ENCODE measurements around the gene MT2A.
"Not testable (repeated sequence)": the region's sequence is repeated elsewhere in the genome, so short reads cannot be mapped to it uniquely, and the experiment has no call there.

MT2A gene

DNA sequence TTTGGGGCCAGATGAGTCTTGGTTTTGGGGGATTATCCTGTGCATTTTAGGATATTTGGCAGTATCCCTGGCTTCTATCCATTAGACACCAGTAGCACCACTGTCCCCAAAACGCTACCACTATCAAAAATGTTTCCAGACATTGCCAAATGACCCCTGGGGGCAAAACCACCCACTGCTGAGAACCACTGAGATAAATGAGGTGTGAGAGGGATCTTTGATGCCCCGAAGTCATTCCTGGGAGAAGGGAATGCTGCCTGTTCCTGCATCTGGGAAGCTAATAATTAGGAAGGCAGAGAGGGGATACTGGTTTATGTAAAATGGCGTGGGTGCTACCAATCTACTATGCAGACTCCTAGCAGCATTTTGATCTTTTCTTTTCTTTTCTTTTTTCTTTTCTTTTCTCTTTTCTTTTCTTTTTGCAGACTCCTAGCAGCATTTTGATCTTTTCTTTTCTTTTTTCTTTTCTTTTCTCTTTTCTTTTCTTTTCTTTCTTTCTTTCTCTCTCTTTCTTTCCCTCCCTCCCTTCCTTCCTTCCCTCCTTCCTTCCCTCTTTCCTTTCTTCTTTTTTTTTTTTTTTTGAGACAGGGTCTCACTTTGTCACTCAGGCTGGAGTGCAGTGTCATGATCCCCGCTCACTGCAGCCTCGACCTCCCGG is 27.9 kb upstream of the MT2A start:
- no peak for DNase-seq
- H3K9me3 ChIP-seq (ENCODE audit: severe bottlenecking), result no peaks in the 10 kb centered on the region

DNA sequence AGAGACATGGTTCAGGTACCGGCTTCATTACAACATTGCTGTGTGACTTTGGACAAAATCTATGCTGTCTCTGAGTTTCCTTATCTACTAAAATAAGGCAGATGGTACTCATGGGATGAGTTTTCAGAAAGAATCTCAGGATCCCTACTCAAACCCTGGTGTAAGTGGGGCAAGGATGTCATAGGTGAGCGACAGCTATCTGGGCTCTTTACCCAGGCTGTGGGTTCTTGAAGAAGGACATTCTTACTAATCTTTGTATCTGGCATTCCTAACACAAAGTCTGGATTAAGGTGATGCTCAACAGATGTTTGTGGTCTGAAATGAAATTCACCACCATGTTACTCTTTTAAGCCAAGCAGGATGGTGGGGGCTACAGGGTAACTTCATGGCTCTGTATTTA is 25.5 kb upstream of the MT2A start:
- H3K27me3 ChIP-seq (ENCODE audit: insufficient read depth, low read depth, severe bottlenecking); H3K36me3 ChIP-seq; DNase-seq; H3K4me3 ChIP-seq (ENCODE audit: low read depth, low read length); H3K9me3 ChIP-seq (ENCODE audit: severe bottlenecking); H3K27ac ChIP-seq: not testable (repeated sequence)

More for the DNA sequence above, 27.9 kb upstream of the MT2A start:
- H3K27ac ChIP-seq, result no peak overlapping the region
- H3K4me3 ChIP-seq (ENCODE audit: low read depth, low read length), result no peak overlapping the region
- TF ChIP-seq, protein P1, sequence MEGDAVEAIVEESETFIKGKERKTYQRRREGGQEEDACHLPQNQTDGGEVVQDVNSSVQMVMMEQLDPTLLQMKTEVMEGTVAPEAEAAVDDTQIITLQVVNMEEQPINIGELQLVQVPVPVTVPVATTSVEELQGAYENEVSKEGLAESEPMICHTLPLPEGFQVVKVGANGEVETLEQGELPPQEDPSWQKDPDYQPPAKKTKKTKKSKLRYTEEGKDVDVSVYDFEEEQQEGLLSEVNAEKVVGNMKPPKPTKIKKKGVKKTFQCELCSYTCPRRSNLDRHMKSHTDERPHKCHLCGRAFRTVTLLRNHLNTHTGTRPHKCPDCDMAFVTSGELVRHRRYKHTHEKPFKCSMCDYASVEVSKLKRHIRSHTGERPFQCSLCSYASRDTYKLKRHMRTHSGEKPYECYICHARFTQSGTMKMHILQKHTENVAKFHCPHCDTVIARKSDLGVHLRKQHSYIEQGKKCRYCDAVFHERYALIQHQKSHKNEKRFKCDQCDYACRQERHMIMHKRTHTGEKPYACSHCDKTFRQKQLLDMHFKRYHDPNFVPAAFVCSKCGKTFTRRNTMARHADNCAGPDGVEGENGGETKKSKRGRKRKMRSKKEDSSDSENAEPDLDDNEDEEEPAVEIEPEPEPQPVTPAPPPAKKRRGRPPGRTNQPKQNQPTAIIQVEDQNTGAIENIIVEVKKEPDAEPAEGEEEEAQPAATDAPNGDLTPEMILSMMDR (IDR thresholded peaks at IDR 0.05; ENCODE audit: low read depth, low read length), result no peak
- H3K27me3 ChIP-seq (ENCODE audit: insufficient read depth, low read depth, severe bottlenecking), result no peaks in the 10 kb centered on the region
- H3K36me3 ChIP-seq, result no peaks in the 10 kb centered on the region

GRCh38 chr16:56583351-56584168 is 24.8 kb upstream of the MT2A start:
- Histone ChIP-seq H3K4me3 (ENCODE audit: low read depth, low read length) (no peak overlapping the region), H3K27me3 (ENCODE audit: insufficient read depth, low read depth, severe bottlenecking) (no peaks in the 10 kb centered on the region), H3K36me3 (no peaks in the 10 kb centered on the region), H3K9me3 (ENCODE audit: severe bottlenecking) (no peaks in the 10 kb centered on the region), H3K27ac (no peak overlapping the region)
- TF ChIP-seq, protein P1 (IDR thresholded peaks at IDR 0.05; ENCODE audit: low read depth, low read length), result no peak
- DNase-seq, result no peak

- Histone ChIP-seq H3K4me3 (ENCODE audit: low read depth, low read length) (no peak overlapping the region), H3K9me3 (ENCODE audit: severe bottlenecking) (no peaks in the 10 kb centered on the region), H3K27ac (no peak overlapping the region), H3K36me3 (no peaks in the 10 kb centered on the region), H3K27me3 (ENCODE audit: insufficient read depth, low read depth, severe bottlenecking) (no peaks in the 10 kb centered on the region)
- no peak for DNase-seq
- TF ChIP-seq, protein P1 (IDR thresholded peaks at IDR 0.05; ENCODE audit: low read depth, low read length), result no peak
These were observed 24.1 kb upstream of the MT2A start for GRCh38 chr16:56584276-56584675.

- no peak overlapping the region for H3K27ac ChIP-seq
- TF ChIP-seq, protein P1 (IDR thresholded peaks at IDR 0.05; ENCODE audit: low read depth, low read length), result no peak
- peak overlapping the region; percentile 37 for H3K4me3 ChIP-seq (ENCODE audit: low read depth, low read length)
- DNase-seq, result no peak
- no peaks in the 10 kb centered on the region for H3K36me3 ChIP-seq
- H3K27me3 ChIP-seq (ENCODE audit: insufficient read depth, low read depth, severe bottlenecking), result no peaks in the 10 kb centered on the region
- H3K9me3 ChIP-seq (ENCODE audit: severe bottlenecking), result no peaks in the 10 kb centered on the region
These were observed 19.6 kb upstream of the MT2A start for GRCh38 chr16:56588781-56589140.

- peak within 1 kb of the TSS; percentile 37 for H3K4me3 ChIP-seq (ENCODE audit: low read depth, low read length)
- no peaks in the 10 kb centered on the region for H3K27me3 ChIP-seq (ENCODE audit: insufficient read depth, low read depth, severe bottlenecking)
- DNase-seq, result no peak
- no peak within 1 kb of the TSS for H3K27ac ChIP-seq
- H3K36me3 ChIP-seq, result no peaks in the 10 kb centered on the region
- H3K9me3 ChIP-seq (ENCODE audit: severe bottlenecking), result peaks cover 3% of the 10 kb centered on the region
- TF ChIP-seq, protein P1 (IDR thresholded peaks at IDR 0.05; ENCODE audit: low read depth, low read length), result peak; percentile 31; the same call in 1 of the 2 replicates
These were observed 19.0 kb upstream of the MT2A start, which contains the start of gene MT3 for GRCh38 chr16:56589141-56590039. TSS of gene MT3 (plus strand) at chr16:56589528. CDS start at chr16:56589591, 63 bp downstream.
